Lung (tissue), 12 donors: ENCODE results near the gene B3GALT4. TPM values are rescaled to one million over a fixed set of nuclear protein-coding genes. Genes with fewer than 3 reads are reported as not detected.

ENCODE experiments used
- ATAC-seq: fragments of 200-7000 bp; cut with Tn5 transposase; one replicate; pipeline ENCODE4 v1.9.1; 2020; ENCODE audit warnings: moderate number of reproducible peaks; ENCODE audit not compliant: insufficient read depth, low FRiP score
- DNase-seq, 3 donors: peaks; one replicate each; pipeline ENCODE4 v3.0.0-alpha.2; 2013 to 2017
- H3K27ac ChIP-seq, 2 donors: one replicate each; pipeline ENCODE4 v1.5.1; 2013; ENCODE audit warnings: mild to moderate bottlenecking in 2 of 2, moderate library complexity in 2 of 2, control low read depth in 1 of 2, inconsistent platforms in 1 of 2, low read depth in 1 of 2, low read length in 1 of 2
- H3K27me3 ChIP-seq, 3 donors: one replicate each; pipeline ENCODE4 v1.5.1; 2013; ENCODE audit warnings: low read length in 2 of 3; ENCODE audit not compliant: control insufficient read depth in 3 of 3, insufficient read depth in 3 of 3
- H3K36me3 ChIP-seq, 4 donors: one replicate each; pipeline ENCODE4 v1.5.1; 2013; ENCODE audit warnings: low read length in 4 of 4, mild to moderate bottlenecking in 1 of 4, moderate library complexity in 1 of 4; ENCODE audit not compliant: control insufficient read depth in 4 of 4, insufficient read depth in 4 of 4
- H3K4me1 ChIP-seq, 5 donors: one replicate each; pipeline ENCODE4 v1.5.1; 2013; ENCODE audit warnings: low read length in 5 of 5, mild to moderate bottlenecking in 2 of 5, moderate library complexity in 1 of 5; ENCODE audit not compliant: control insufficient read depth in 5 of 5, insufficient read depth in 5 of 5
- H3K4me3 ChIP-seq: one replicate; pipeline ENCODE4 v1.5.1; 2013; ENCODE audit warnings: mild to moderate bottlenecking, control low read depth, moderate library complexity
- H3K9ac ChIP-seq, 2 donors: one replicate each; pipeline ENCODE4 v1.5.1; 2013; ENCODE audit warnings: low read length in 2 of 2, control low read depth in 1 of 2; ENCODE audit not compliant: insufficient read depth in 1 of 2
- H3K9me3 ChIP-seq, 4 donors: one replicate each; pipeline ENCODE4 v1.5.1; 2013; ENCODE audit warnings: low read length in 3 of 4, mild to moderate bottlenecking in 1 of 4, moderate library complexity in 1 of 4; ENCODE audit not compliant: control insufficient read depth in 4 of 4, insufficient read depth in 3 of 4
- WGBS, 2 donors: extraction: QIAGEN DNeasy Blood & Tissue Kit; methylation state at CpG; one replicate each; pipeline ENCODE4 v1.1.7; 2013; 5-methylcytosine and 5-hydroxymethylcytosine counted together
- polyA plus RNA-seq, 2 donors: library from polyadenylated mRNA; stranded (reverse); fragments of 200-250 nt; gene quantifications; one replicate each; pipeline ENCODE4 v1.2.1, GENCODE V29; 2013
- total RNA-seq, 2 donors: library from RNA; depleted of rRNA in 1 of 2; stranded (reverse); fragments of >200 nt in 1 of 2; gene quantifications; one replicate each; pipeline ENCODE4 v1.2.1, GENCODE V29; 2014 to 2021
- TF ChIP-seq, protein P1 (sequence below): IDR thresholded peaks from 2 replicates; pipeline ENCODE4 v1.5.1; 2012; ENCODE audit warnings: mild to moderate bottlenecking; ENCODE audit errors: control extremely low read depth, extremely low read depth
- donor health status: control.
- donor health status: control.
- donor health status: Bipolar disorder and iron deficiency.
- donor health status: healthy.
- donor health status: DM: yes; HTN: yes; CAD: no.

B3GALT4 gene
- total and polyA plus RNA-seq, 4 donors, result 6.8 to 19.0 (median 14.0) TPM

DNA sequence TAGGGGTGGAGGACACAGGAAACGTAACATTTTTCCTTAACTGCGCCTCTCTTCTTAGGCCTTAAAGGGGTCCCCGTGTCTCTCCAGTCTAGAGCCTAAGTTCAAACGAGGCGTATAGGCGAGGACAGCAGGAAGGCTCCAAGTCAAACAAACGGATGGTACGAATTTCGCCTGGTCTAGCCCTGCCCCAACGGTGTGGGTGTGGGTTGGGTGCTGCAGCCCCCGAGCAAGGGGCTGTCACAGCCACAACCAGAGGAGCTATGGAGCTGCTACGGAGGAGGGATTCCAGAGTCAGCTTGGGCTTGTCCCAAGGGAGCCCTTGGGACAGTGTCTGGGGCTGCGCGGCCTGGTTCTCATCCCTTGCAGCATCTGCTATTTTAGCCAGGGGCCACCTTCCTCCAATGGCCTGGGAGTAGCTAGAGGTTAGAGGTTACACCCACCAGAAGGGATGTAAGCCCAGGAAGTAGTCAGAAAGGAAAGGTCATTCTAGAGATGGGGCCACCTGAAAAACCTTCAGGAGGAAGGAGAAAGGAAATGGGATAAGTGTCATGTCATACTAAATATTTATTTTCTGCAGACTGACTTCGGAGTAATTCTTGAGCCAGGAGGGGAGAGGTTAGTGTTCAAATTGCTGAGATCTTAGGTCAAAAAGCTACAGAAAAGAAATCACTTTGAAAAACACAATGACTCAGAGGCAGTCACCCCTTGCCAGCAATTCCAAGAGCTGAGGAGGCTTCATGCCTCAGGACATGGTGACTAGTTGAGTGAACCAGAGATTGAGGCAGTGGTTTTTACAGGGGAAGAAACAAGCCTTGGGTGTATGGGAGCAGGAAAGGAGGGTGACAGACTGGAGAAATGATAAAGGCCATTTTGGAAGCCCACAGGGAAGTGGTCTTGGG lies 26.9 kb upstream of the B3GALT4 start:
- Histone ChIP-seq H3K27me3 (no peaks in the 10 kb centered on the region), H3K9ac (peak overlapping the region in 1 of 2 donors; percentile 76), H3K9me3 (no peaks in the 10 kb centered on the region), H3K4me3 (peak overlapping the region; percentile 41), H3K36me3 (peaks cover 0 to 16% (median 6%) of the 10 kb centered on the region in 4 donors), H3K27ac (peak overlapping the region; percentile 92 to 94), H3K4me1 (peaks cover 3 to 23% (median 6%) of the 10 kb centered on the region in 5 donors)
- no peak for ATAC-seq
- no peak for DNase-seq
- TF ChIP-seq, protein P1, sequence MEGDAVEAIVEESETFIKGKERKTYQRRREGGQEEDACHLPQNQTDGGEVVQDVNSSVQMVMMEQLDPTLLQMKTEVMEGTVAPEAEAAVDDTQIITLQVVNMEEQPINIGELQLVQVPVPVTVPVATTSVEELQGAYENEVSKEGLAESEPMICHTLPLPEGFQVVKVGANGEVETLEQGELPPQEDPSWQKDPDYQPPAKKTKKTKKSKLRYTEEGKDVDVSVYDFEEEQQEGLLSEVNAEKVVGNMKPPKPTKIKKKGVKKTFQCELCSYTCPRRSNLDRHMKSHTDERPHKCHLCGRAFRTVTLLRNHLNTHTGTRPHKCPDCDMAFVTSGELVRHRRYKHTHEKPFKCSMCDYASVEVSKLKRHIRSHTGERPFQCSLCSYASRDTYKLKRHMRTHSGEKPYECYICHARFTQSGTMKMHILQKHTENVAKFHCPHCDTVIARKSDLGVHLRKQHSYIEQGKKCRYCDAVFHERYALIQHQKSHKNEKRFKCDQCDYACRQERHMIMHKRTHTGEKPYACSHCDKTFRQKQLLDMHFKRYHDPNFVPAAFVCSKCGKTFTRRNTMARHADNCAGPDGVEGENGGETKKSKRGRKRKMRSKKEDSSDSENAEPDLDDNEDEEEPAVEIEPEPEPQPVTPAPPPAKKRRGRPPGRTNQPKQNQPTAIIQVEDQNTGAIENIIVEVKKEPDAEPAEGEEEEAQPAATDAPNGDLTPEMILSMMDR, result no peak
- WGBS, 2 donors, result 18 to 20% methylated on average over 15 of the region's 15 CpGs

DNA sequence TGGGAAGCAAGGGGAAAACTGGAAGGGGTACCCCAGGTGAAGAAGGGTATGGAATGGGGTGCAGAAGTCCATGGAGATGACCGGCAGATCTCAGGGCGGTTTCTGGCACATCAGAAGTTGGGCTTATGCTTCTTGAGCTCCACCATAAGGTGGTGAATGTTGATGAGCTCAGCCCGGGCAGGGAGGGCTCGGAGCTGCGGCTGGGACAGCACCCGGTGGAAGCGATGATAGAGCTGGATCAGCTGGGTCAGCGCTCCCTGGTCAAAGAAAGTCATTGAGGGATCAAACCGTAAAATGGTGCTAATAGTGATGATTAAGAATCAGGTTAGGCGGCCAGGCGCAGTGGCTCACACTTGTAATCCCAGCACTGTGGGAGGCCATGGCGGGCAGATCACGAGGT lies 26.2 kb upstream of the B3GALT4 start:
- Histone ChIP-seq H3K9me3 (no peaks in the 10 kb centered on the region), H3K4me3 (no peak overlapping the region), H3K9ac (no peak overlapping the region), H3K27ac (peak overlapping the region in 1 of 2 donors; percentile 92), H3K4me1 (peaks cover 3 to 23% (median 6%) of the 10 kb centered on the region in 5 donors), H3K27me3 (no peaks in the 10 kb centered on the region), H3K36me3 (peaks cover 0 to 16% (median 8%) of the 10 kb centered on the region in 4 donors)
- WGBS, 2 donors, result 96 to 97% methylated on average over 13 of the region's 13 CpGs
- TF ChIP-seq, protein P1, result no peak
- no peak for DNase-seq
- no peak for ATAC-seq

DNA sequence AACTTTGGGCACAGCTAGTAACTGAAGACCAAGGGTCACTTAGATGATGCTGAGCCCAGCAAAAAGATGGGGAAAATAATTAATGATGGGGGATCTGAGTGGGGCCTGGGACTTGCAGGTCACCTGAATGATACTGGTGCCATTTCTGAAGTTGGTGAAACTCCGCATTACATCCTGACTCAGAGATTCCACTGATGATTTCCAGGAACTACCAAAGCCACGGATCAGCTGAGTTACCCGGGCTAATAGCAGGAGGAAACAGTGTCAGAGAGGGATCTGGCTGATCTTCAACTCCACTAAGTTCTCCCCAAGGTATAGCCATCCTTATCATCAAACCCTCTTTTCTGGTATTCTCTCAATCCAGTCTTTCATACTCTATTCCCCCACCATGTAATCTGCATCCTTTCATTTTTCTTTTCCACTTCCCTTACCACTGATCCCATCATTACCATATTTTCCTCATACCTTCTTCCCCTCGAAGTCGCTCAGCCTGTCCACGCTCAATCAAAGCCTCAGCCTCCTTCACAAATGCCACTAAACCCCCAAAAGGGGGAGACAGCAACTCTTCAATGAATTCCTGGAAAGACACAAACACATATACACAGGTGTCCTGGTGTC lies 25.4 kb upstream of the B3GALT4 start:
- peaks cover 3 to 23% (median 6%) of the 10 kb centered on the region in 5 donors for H3K4me1 ChIP-seq
- H3K27me3 ChIP-seq, result no peaks in the 10 kb centered on the region
- DNase-seq (no peak), ATAC-seq (no peak)
- H3K9ac ChIP-seq, result no peak overlapping the region
- H3K9me3 ChIP-seq, result no peaks in the 10 kb centered on the region
- H3K36me3 ChIP-seq, result peaks cover 0 to 16% (median 8%) of the 10 kb centered on the region in 4 donors
- TF ChIP-seq, protein P1, result no peak
- WGBS, 2 donors, result 85 to 88% methylated on average over 6 of the region's 6 CpGs
- no peak overlapping the region for H3K4me3 ChIP-seq
- no peak overlapping the region for H3K27ac ChIP-seq
